GM12864 (cell line): ENCODE measurements around the gene TIMP1.

Experiments
- DNase-seq: peaks from one replicate; pipeline ENCODE4 v3.0.0-alpha.2; 2011; ENCODE audit warnings: low read depth
- H3K4me3 ChIP-seq: 2 replicates; pipeline ENCODE4 v1.5.1; 2011; ENCODE audit warnings: mild to moderate bottlenecking, low read depth, low read length, control low read depth
- TF ChIP-seq, protein P1 (sequence below): IDR thresholded peaks from 2 replicates; pipeline ENCODE4 v1.5.1; 2011; ENCODE audit warnings: low read depth, mild to moderate bottlenecking, moderate library complexity, low read length, control low read depth, inconsistent platforms; ENCODE audit errors: missing control alignments

The TIMP1 gene

DNA sequence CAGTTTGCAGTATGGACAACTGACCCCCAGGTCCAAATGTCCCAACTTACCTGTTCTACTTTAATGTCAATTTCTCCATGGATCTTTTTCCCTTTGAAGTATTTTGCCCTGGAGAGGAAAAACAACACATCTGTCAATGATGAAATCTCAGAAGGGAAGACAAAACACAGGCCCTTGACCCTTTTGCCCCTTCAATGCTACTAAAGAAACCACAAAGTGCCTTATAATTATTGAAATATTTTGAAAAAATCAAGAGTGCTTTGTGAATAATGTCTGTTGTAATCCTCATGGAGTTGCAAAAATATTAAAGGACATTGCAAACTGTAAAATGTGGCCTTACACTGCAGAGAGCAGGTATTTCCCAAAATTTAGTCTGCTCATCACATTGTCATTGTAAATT lies 24.9 kb downstream of the TIMP1 start:
- TF ChIP-seq, protein P1, sequence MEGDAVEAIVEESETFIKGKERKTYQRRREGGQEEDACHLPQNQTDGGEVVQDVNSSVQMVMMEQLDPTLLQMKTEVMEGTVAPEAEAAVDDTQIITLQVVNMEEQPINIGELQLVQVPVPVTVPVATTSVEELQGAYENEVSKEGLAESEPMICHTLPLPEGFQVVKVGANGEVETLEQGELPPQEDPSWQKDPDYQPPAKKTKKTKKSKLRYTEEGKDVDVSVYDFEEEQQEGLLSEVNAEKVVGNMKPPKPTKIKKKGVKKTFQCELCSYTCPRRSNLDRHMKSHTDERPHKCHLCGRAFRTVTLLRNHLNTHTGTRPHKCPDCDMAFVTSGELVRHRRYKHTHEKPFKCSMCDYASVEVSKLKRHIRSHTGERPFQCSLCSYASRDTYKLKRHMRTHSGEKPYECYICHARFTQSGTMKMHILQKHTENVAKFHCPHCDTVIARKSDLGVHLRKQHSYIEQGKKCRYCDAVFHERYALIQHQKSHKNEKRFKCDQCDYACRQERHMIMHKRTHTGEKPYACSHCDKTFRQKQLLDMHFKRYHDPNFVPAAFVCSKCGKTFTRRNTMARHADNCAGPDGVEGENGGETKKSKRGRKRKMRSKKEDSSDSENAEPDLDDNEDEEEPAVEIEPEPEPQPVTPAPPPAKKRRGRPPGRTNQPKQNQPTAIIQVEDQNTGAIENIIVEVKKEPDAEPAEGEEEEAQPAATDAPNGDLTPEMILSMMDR = no peak
- H3K4me3 ChIP-seq = no peak overlapping the region
- DNase-seq = no peak

DNA sequence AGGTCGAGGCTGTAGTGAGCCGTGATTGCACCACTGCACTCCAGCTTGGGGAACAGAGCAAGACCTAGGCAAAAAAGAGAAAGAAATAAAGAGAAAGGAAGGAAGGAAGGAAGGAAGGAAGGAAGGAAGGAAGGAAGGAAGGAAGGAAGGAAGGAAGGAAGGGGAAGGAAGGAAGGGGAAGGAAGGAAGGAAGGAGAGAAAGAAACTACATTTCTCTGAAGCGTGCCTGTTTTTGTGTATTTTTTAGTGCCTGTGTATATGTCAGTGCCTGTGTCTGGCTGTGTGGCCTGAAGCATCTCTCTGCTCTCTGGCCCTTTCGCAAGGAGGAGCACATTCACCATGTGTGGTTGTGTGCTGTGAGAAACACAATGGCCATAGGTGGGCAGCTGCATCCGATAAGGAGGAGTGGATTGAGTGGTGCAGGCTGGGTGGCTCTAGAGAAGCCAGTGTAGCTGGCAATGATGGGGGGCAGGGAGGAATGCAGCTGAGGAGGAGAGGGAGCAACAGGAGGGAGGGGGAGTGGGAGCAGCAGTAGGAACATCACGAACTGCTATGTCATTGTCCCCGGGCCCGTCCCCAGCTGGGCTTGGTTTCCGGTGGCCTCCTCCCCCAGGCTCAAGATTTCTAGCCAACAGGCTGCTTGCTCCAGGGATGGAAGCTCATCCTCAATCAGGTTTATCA lies 26.0 kb downstream of the TIMP1 start:
- TF ChIP-seq, protein P1 = no peak
- no peak for DNase-seq
- H3K4me3 ChIP-seq = no peak overlapping the region

DNA sequence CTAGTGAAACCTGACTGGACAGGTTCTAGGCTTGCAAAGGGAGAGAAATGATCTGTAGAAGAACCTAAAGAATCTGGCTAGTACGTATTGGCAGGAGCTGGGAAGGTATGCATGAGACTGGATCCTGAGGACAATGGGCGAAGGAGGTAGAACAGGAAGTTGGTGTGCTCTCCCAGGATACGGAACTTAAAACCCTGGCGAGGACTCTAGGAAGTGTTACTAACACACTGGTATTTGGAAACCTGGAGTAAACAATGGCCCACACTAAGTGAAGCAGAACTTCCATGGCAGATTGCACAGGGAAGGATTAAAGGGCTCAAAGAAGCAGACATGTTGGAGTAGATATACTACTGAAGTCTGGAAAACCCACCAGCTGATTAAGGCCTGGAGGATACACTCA lies 28.3 kb downstream of the TIMP1 start:
- DNase-seq = no peak
- no peak overlapping the region for H3K4me3 ChIP-seq
- TF ChIP-seq, protein P1 = no peak

DNA sequence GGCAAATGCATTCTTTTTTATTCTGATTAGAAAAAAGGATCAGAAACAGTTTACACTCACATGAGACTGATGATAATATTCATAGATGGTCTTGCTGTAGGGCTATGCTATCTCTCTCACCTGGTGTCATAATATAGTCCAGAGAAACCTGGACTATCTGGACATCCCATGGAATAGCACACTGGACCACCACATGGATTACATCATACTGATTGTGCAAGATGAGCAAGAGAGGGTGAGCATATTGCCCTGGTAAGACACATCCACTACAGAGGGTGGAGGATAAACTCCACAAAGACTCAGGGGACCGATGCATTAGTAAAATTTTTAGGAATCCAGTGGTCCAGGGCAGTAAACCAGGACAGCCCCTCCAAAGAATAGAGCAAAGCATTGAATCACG lies 29.3 kb downstream of the TIMP1 start:
- no peak for DNase-seq
- TF ChIP-seq, protein P1 = no peak
- H3K4me3 ChIP-seq = no peak overlapping the region

DNA sequence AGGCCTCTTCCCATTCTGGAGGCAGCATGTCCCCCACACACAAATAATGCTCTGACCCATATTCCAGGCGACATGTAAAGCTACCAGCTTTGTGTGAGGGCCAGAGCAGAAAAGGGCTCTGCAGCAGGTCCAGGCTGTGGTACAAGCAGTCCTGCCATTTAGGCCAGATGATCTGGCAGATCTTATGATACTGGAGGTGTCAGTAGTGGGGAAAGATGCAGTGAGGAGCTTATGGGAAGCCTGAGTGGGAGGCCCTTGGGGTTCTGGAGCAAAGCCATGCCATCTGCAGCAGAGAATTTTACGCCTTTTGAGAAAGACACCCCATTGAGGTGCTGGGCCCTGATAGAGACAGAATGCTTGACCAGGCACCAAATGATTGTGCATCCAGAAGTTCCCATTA lies 29.7 kb downstream of the TIMP1 start:
- TF ChIP-seq, protein P1 = no peak
- no peak for DNase-seq
- no peak overlapping the region for H3K4me3 ChIP-seq

DNA sequence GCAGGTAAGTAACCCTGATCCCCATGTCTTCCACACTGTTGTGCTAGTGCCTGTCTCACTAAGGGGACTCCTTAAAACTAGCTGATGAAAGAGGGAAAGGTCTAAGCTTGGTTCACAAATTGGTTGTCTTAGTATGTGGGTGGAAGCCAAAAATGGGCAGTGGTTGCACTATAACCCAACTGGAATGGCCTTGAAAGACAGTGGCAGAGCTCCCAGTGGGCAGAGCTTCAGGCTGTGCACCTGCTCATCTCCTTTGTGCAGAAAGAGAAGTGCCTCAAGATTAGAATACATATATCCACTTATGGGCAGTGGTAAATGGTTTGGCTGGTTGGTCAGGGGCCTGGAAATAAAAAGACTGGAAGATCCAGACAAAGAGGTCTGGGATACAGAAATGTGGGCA lies 30.2 kb downstream of the TIMP1 start:
- TF ChIP-seq, protein P1 = no peak
- H3K4me3 ChIP-seq = no peak overlapping the region
- no peak for DNase-seq

DNA sequence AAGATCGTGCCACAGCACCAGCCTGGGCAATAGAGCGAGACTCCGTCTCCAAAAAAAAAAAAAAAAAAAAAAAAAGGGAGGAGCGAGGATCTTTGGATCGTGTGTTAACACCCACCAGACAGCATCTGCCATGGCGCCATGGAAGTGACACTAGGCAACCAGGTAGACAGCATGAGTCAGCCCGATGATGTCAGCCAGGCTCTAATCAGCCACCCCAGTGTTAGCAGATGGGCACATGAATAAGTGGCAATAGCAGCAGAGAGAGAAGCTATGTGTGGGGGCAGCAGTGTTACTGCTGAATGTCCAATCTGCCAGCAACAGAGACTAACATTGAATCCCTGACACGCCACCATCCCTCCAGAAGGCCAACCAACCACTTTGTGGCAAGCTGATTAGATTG lies 30.8 kb downstream of the TIMP1 start:
- TF ChIP-seq, protein P1 = no peak
- H3K4me3 ChIP-seq = no peak overlapping the region
- no peak for DNase-seq
